Measurements from ENCODE around the gene PRRX2.

Gene PRRX2

GRCh38 chr9:129639034-129639630 lies 26.3 kb upstream of the PRRX2 start (continued):
- no peak for TF ChIP-seq PATZ1 (CRISPR knock-in tag; IDR thresholded peaks at IDR 0.05; ENCODE audit: borderline replicate concordance)
- TF ChIP-seq ESRRG (CRISPR knock-in tag; IDR thresholded peaks at IDR 0.05), result no peak
- TF ChIP-seq ZNF565 (CRISPR knock-in tag; conservative IDR thresholded peaks at IDR 0.05; ENCODE audit: low read depth), result no peak
- no peak for TF ChIP-seq CSDC2 (CRISPR knock-in tag; IDR thresholded peaks at IDR 0.05)
- no peak for TF ChIP-seq OSR1 (CRISPR knock-in tag; IDR thresholded peaks at IDR 0.05)

- TF ChIP-seq, protein P1, sequence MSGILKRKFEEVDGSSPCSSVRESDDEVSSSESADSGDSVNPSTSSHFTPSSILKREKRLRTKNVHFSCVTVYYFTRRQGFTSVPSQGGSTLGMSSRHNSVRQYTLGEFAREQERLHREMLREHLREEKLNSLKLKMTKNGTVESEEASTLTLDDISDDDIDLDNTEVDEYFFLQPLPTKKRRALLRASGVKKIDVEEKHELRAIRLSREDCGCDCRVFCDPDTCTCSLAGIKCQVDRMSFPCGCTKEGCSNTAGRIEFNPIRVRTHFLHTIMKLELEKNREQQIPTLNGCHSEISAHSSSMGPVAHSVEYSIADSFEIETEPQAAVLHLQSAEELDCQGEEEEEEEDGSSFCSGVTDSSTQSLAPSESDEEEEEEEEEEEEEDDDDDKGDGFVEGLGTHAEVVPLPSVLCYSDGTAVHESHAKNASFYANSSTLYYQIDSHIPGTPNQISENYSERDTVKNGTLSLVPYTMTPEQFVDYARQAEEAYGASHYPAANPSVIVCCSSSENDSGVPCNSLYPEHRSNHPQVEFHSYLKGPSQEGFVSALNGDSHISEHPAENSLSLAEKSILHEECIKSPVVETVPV (CRISPR knock-in tag; IDR thresholded peaks at IDR 0.05), result no peak
- no peak for TF ChIP-seq OSR1 (CRISPR knock-in tag; IDR thresholded peaks at IDR 0.05)
- TF ChIP-seq ZC3H10 (CRISPR knock-in tag; IDR thresholded peaks at IDR 0.05), result no peak
- TF ChIP-seq POU6F1 (CRISPR knock-in tag; IDR thresholded peaks at IDR 0.05; ENCODE audit: borderline replicate concordance, low read depth), result no peak
- TF ChIP-seq ZFP3 (CRISPR knock-in tag; IDR thresholded peaks at IDR 0.05), result no peak
Measured at GRCh38 chr9:129639756-129640085, 25.7 kb upstream of the PRRX2 start.

GRCh38 chr9:129640086-129640870 lies 25.2 kb upstream of the PRRX2 start:
- TF ChIP-seq ZNF70 (CRISPR knock-in tag; IDR thresholded peaks at IDR 0.05) (0 out of 2 replicates have a peak, but pooled peaks have one; percentile 33), ZNF8 (CRISPR knock-in tag; IDR thresholded peaks at IDR 0.05) (no peak), SNAI2 (CRISPR knock-in tag; IDR thresholded peaks at IDR 0.05) (no peak), ISL1 (CRISPR knock-in tag; IDR thresholded peaks at IDR 0.05) (peak; percentile 87), ZNF565 (CRISPR knock-in tag; conservative IDR thresholded peaks at IDR 0.05; ENCODE audit: low read depth) (no peak)
- TF ChIP-seq, protein P2, sequence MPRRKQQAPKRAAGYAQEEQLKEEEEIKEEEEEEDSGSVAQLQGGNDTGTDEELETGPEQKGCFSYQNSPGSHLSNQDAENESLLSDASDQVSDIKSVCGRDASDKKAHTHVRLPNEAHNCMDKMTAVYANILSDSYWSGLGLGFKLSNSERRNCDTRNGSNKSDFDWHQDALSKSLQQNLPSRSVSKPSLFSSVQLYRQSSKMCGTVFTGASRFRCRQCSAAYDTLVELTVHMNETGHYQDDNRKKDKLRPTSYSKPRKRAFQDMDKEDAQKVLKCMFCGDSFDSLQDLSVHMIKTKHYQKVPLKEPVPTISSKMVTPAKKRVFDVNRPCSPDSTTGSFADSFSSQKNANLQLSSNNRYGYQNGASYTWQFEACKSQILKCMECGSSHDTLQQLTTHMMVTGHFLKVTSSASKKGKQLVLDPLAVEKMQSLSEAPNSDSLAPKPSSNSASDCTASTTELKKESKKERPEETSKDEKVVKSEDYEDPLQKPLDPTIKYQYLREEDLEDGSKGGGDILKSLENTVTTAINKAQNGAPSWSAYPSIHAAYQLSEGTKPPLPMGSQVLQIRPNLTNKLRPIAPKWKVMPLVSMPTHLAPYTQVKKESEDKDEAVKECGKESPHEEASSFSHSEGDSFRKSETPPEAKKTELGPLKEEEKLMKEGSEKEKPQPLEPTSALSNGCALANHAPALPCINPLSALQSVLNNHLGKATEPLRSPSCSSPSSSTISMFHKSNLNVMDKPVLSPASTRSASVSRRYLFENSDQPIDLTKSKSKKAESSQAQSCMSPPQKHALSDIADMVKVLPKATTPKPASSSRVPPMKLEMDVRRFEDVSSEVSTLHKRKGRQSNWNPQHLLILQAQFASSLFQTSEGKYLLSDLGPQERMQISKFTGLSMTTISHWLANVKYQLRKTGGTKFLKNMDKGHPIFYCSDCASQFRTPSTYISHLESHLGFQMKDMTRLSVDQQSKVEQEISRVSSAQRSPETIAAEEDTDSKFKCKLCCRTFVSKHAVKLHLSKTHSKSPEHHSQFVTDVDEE (CRISPR knock-in tag; IDR thresholded peaks at IDR 0.05), result peak; percentile 44; the same call in 1 of the 2 replicates
- ATAC-seq, result peak; percentile 16

More at GRCh38 chr9:129639756-129640085, 25.7 kb upstream of the PRRX2 start:
- ATAC-seq, result no peak

DNA sequence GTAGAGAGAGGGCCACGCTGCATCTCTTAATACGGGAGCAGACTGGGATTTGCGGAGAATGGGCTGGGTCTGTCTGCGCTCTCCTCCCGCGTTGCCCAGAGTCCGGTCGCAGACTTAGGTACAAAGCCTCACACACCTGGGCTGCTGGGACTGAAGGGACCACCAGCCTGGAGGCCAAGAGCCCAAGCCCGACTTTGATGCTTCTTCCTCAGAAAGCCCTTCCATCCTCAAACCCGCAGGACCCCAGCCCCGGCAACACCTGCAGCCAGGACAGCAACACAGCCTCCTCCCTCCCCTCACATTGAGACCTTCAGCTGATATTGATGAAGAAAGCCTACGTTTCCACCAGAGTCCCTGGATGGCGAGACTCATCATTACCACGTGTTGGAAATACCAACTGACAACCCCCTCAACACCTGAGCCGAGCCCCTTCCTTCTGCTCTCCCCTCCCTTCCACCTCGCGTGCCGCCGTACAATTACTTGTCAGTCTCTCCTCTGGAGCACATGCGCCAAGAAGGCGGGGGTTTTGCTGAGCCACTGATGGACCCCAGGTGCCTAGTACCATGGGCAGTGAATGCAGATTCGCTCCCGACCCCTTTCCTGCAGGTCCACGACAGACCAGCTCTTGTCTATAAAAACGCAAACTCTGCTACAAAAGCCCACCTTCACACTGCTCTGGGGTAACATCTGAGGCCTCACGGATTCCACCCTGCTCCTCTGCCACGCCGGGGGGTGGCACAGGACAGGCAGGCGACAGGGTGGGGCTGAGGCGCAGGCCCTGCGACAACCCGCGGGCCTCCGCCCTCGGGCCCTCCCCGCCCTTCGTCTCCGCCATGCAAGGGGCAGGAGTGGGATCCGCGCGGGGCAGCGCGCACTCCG lies 24.3 kb upstream of the PRRX2 start:
- ATAC-seq, result peak; percentile 9
- TF ChIP-seq, protein P1 (CRISPR knock-in tag; IDR thresholded peaks at IDR 0.05), result no peak
- TF ChIP-seq ZFP3 (CRISPR knock-in tag; IDR thresholded peaks at IDR 0.05) (no peak), SNAI2 (CRISPR knock-in tag; IDR thresholded peaks at IDR 0.05) (no peak), TOX (CRISPR knock-in tag; IDR thresholded peaks at IDR 0.05; ENCODE audit: borderline replicate concordance) (no peak), ARNTL (CRISPR knock-in tag; IDR thresholded peaks at IDR 0.05; ENCODE audit: borderline replicate concordance, low read depth) (no peak), ZNF565 (CRISPR knock-in tag; conservative IDR thresholded peaks at IDR 0.05; ENCODE audit: low read depth) (no peak), PPARA (CRISPR knock-in tag; IDR thresholded peaks at IDR 0.05; ENCODE audit: borderline replicate concordance) (no peak), POU6F1 (CRISPR knock-in tag; IDR thresholded peaks at IDR 0.05; ENCODE audit: borderline replicate concordance, low read depth) (no peak), CSDC2 (CRISPR knock-in tag; IDR thresholded peaks at IDR 0.05) (no peak), ISL1 (CRISPR knock-in tag; IDR thresholded peaks at IDR 0.05) (no peak), OSR1 (CRISPR knock-in tag; IDR thresholded peaks at IDR 0.05) (no peak), ESRRG (CRISPR knock-in tag; IDR thresholded peaks at IDR 0.05) (no peak)
- TF ChIP-seq, protein P3, sequence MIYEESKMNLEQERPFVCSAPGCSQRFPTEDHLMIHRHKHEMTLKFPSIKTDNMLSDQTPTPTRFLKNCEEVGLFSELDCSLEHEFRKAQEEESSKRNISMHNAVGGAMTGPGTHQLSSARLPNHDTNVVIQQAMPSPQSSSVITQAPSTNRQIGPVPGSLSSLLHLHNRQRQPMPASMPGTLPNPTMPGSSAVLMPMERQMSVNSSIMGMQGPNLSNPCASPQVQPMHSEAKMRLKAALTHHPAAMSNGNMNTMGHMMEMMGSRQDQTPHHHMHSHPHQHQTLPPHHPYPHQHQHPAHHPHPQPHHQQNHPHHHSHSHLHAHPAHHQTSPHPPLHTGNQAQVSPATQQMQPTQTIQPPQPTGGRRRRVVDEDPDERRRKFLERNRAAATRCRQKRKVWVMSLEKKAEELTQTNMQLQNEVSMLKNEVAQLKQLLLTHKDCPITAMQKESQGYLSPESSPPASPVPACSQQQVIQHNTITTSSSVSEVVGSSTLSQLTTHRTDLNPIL (CRISPR knock-in tag; IDR thresholded peaks at IDR 0.05; ENCODE audit: low read depth), result no peak
